Gastroesophageal sphincter (tissue), 4 donors: ENCODE measurements around the gene MB21D2. TPM values are rescaled to one million over a fixed set of nuclear protein-coding genes. Genes with fewer than 3 reads are reported as not detected.
A peak's percentile ranks its signal among the peaks of the same experiment; 100 is the strongest.
"Not testable (repeated sequence)": the region's sequence is repeated elsewhere in the genome, so short reads cannot be mapped to it uniquely, and the experiment has no call there.

Experiments used
- ATAC-seq: fragments of 150-250 bp; one replicate; pipeline ENCODE4 v1.9.1; 2016; ENCODE audit warnings: mild to moderate bottlenecking, moderate library complexity
- H3K27ac ChIP-seq, 4 donors: fragments of 200-600 bp; sonication (generic) in 3 of 4; 1 replicate in 3 of 4; 2 replicates in 1 of 4; pipeline ENCODE4 v1.5.1; 2016 to 2019
- H3K27me3 ChIP-seq: fragments of 200-600 bp; sonication (generic); one replicate; pipeline ENCODE4 v1.5.1; 2019
- H3K36me3 ChIP-seq, 2 donors: fragments of 200-600 bp; sonication (generic); one replicate each; pipeline ENCODE4 v1.5.1; 2019; ENCODE audit warnings: control low read depth in 1 of 2
- H3K4me1 ChIP-seq, 3 donors: fragments of 200-600 bp; sonication (generic); 1 replicate in 2 of 3; 2 replicates in 1 of 3; pipeline ENCODE4 v1.5.1; 2016 to 2019; ENCODE audit warnings: control low read depth in 2 of 3
- H3K4me3 ChIP-seq, 2 donors: fragments of 200-600 bp; sonication (generic); one replicate each; pipeline ENCODE4 v1.5.1; 2019; ENCODE audit warnings: mild to moderate bottlenecking in 1 of 2, moderate library complexity in 1 of 2
- H3K9me3 ChIP-seq, 3 donors: fragments of 200-600 bp; sonication (generic); one replicate each; pipeline ENCODE4 v1.5.1; 2017 to 2019; ENCODE audit warnings: control low read depth in 2 of 3
- EP300 ChIP-seq: sonication (generic); formaldehyde crosslinking; IDR thresholded peaks from one replicate; pipeline ENCODE4 v1.6.1; 2017; ENCODE audit warnings: antibody characterized with exemption, mild to moderate bottlenecking
- POLR2A ChIP-seq, 2 donors: fragments of 450-650 bp; IDR thresholded peaks; one replicate each; pipeline ENCODE4 v1.6.1; 2017; ENCODE audit warnings: antibody characterized with exemption in 2 of 2, mild to moderate bottlenecking in 2 of 2, moderate library complexity in 1 of 2
- POLR2AphosphoS5 ChIP-seq: sonication (generic); formaldehyde crosslinking; IDR thresholded peaks from one replicate; pipeline ENCODE4 v1.6.1; 2017; ENCODE audit warnings: antibody characterized with exemption
- WGBS, 2 donors: methylation state at CpG; one replicate each; pipeline ENCODE4 v1.1.5; 2018; ENCODE audit warnings: low coverage in 1 of 2; 5-methylcytosine and 5-hydroxymethylcytosine counted together
- total RNA-seq, 4 donors: library from RNA; depleted of rRNA; stranded (reverse); fragments of >200 nt; gene quantifications; one replicate each; pipeline ENCODE4 v1.1.0, GENCODE V29; 2016
- TF ChIP-seq, protein P1 (sequence below), 4 experiments: fragments of 200-600 bp in 2 of 4; fragments of 450-650 bp in 2 of 4; sonication (generic) in 1 of 4; IDR thresholded peaks; one replicate each; pipeline ENCODE4 v1.5.1; 2017 to 2019; ENCODE audit warnings: antibody characterized with exemption in 4 of 4, mild to moderate bottlenecking in 2 of 4, moderate library complexity in 2 of 4

Gene MB21D2
- total RNA-seq, 4 donors from 2014 or later, result 7.0 to 11.5 (median 9.3) TPM

DNA sequence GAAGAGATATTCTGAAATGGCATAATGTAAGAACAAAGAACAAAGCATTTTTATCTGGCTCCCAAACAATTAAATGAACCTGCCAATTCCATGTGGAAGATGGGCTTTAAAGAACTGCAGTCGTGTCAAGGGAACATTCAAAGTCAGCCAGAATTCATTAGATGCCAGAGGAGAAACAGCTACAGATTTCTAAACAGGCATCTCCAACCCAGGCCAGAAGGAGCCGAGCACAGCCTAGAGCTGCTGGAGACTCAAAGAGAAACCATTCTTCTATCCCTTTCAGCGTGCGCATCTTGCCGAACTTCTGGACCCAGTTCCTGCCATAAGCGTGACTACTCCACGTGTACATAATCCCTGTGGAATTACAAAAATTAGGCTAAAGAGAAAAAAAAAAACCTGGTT lies 60.4 kb downstream of the MB21D2 start:
- Histone ChIP-seq H3K4me1 (peaks cover 0 to 38% (median 6%) of the 10 kb centered on the region in 3 donors), H3K9me3 (peaks cover 0 to 10% (median 0%) of the 10 kb centered on the region in 3 donors), H3K36me3 (no peaks in the 10 kb centered on the region), H3K4me3 (no peak overlapping the region), H3K27me3 (no peaks in the 10 kb centered on the region), H3K27ac (no peak overlapping the region)
- TF ChIP-seq, protein P1, sequence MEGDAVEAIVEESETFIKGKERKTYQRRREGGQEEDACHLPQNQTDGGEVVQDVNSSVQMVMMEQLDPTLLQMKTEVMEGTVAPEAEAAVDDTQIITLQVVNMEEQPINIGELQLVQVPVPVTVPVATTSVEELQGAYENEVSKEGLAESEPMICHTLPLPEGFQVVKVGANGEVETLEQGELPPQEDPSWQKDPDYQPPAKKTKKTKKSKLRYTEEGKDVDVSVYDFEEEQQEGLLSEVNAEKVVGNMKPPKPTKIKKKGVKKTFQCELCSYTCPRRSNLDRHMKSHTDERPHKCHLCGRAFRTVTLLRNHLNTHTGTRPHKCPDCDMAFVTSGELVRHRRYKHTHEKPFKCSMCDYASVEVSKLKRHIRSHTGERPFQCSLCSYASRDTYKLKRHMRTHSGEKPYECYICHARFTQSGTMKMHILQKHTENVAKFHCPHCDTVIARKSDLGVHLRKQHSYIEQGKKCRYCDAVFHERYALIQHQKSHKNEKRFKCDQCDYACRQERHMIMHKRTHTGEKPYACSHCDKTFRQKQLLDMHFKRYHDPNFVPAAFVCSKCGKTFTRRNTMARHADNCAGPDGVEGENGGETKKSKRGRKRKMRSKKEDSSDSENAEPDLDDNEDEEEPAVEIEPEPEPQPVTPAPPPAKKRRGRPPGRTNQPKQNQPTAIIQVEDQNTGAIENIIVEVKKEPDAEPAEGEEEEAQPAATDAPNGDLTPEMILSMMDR (IDR thresholded peaks at IDR 0.05), result no peak
- TF ChIP-seq POLR2A (IDR thresholded peaks at IDR 0.05) (no peak), POLR2AphosphoS5 (no peak), EP300 (no peak)
- ATAC-seq, result no peak
- 33 to 66% methylated on average over 1 to 7 of the region's 7 CpGs for WGBS, 2 donors

DNA sequence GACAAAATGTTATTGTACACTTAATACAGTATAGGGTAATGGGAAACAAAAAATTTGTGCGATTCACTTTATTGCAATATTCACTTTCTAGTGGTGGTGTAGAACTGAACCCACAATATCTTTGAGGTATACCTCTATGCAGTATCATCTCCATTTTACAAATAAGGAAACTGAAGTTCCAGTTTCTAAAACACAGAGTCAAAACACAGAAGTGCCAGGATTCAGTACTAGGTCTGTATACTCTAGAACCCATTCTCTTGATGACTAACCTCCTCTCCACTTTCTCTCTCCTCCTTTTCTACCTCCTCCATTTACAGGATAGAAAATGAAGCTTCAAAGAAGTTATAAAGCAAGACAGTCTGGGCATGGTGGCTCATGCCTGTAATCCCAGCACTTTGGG lies 62.2 kb downstream of the MB21D2 start:
- no peak for ATAC-seq

DNA sequence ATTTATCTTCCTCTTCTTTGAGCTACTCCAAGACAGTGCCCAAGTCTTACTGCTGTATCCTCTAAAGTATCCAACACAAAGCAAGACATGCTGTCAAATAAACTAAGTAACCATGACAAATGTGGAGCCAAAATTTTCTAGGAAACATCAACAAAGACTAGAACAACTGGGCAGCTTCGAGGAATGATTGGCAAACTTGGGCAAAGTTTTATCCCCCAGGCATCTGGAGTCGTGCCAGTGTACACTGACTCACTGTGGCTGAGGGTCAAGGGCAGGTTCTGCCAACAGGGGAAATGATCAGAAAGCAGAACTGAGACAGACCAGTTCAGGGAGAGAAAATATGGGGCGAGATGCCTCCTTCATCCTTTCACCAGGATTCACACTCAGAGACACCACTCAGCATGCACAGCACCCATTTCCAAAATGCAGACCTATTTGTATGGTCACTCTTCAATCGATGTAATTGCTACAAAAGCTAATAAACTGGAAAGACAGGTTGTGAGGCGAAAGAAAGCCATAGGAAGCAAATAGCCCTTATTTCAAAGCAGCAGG lies 65.8 kb downstream of the MB21D2 start:
- Histone ChIP-seq H3K4me1 (peaks cover 0 to 40% (median 8%) of the 10 kb centered on the region in 3 donors), H3K27ac (no peak overlapping the region), H3K4me3 (no peak overlapping the region), H3K36me3 (no peaks in the 10 kb centered on the region), H3K9me3 (peaks cover 0 to 10% (median 0%) of the 10 kb centered on the region in 3 donors), H3K27me3 (no peaks in the 10 kb centered on the region)
- WGBS, 2 donors, result 45 to 50% methylated on average over 4 to 5 of the region's 5 CpGs
- TF ChIP-seq, protein P1 (IDR thresholded peaks at IDR 0.05), result no peak
- TF ChIP-seq POLR2AphosphoS5, result peak; percentile 58
- TF ChIP-seq EP300, result no peak
- TF ChIP-seq POLR2A (IDR thresholded peaks at IDR 0.05), result no peak
- peak; percentile 61 for ATAC-seq

More for the DNA sequence above, 62.2 kb downstream of the MB21D2 start:
- Histone ChIP-seq H3K36me3 (no peaks in the 10 kb centered on the region), H3K4me1 (peaks cover 0 to 47% (median 13%) of the 10 kb centered on the region in 3 donors), H3K4me3 (no peak overlapping the region), H3K27ac (no peak overlapping the region), H3K9me3 (peaks cover 0 to 10% (median 0%) of the 10 kb centered on the region in 3 donors), H3K27me3 (no peaks in the 10 kb centered on the region)
- WGBS, 2 donors, result 100% methylated on average over 1 of the region's 1 CpG
- TF ChIP-seq POLR2AphosphoS5, result no peak
- no peak for TF ChIP-seq EP300
- no peak for TF ChIP-seq POLR2A (IDR thresholded peaks at IDR 0.05)
- TF ChIP-seq, protein P1 (IDR thresholded peaks at IDR 0.05), result no peak

DNA sequence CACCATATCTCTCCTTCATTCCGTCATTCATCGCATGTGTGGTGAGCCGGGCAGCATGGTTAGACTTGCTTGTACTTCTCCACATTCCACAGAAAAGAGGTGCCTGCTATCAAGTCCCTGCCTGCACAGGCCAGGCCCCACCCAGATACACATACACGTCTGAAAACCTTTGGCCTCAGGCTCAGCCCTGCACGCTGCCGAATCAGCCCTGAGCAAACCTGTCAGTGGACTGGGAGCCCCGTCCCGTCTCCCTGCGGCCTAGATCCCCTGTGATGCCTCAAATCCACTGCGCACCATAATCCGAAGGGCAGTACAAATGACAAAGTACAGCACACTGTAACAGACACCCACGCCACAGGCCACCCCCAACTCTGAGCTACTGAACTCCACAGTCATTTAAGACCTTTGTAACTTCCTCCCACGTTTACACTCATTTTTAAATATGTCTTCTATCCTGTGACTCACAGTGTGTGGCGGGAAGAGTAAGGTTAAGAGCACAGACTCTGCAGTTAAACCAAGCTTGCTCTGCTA lies 67.1 kb downstream of the MB21D2 start:
- peak; percentile 20 for ATAC-seq
- peak; percentile 5 for TF ChIP-seq POLR2AphosphoS5
- TF ChIP-seq EP300, result no peak
- 74 to 76% methylated on average over 3 to 14 of the region's 14 CpGs for WGBS, 2 donors

DNA sequence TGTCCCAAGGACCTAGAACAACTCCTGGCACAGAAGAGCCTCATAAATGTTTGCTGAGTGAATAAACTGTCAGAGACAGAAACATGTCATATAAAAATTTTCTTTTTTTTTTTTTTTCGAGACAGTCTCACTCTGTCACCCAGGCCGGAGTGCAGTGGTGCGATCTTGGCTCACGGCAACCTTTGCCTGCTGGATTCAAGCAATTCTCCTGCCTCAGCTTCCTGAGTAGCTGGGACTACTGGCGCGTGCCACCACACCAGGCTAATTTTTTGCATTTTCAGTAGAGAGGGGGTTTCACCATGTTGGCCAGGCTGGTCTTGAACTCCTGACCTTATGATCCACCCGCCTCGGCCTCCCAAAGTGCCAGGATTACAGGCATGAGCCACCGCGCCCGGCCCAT lies 67.8 kb downstream of the MB21D2 start:
- WGBS, 2 donors, result 85% methylated on average over 6 of the region's 11 CpGs; no CpG with 5 or more reads in 1 of the 2 donors
- not testable (repeated sequence) for H3K9me3 ChIP-seq, H3K27ac ChIP-seq, ATAC-seq, H3K36me3 ChIP-seq, H3K27me3 ChIP-seq, H3K4me3 ChIP-seq
- H3K4me1 ChIP-seq, result peaks cover 0 to 42% (median 8%) of the 10 kb centered on the region in 3 donors

More for the DNA sequence above, 67.1 kb downstream of the MB21D2 start:
- Histone ChIP-seq H3K4me3 (no peak overlapping the region), H3K9me3 (peaks cover 0 to 10% (median 0%) of the 10 kb centered on the region in 3 donors), H3K4me1 (peaks cover 0 to 41% (median 8%) of the 10 kb centered on the region in 3 donors), H3K27ac (no peak overlapping the region), H3K36me3 (no peaks in the 10 kb centered on the region), H3K27me3 (no peaks in the 10 kb centered on the region)
